HepG2 (cell line): Measurements from ENCODE around the gene AHCYL2. TPM values are rescaled to one million over a fixed set of nuclear protein-coding genes. Genes with fewer than 3 reads are reported as not detected.

ENCODE experiments used
- ARHGAP35 ChIP-seq: sonication (generic); formaldehyde crosslinking; IDR thresholded peaks from 2 replicates; pipeline ENCODE4 v1.9.0; 2022; ENCODE audit warnings: mild to moderate bottlenecking, inconsistent platforms, moderate library complexity, missing genetic modification reagents, borderline replicate concordance
- ATF7-NPFF ChIP-seq: sonication (generic); formaldehyde crosslinking; IDR thresholded peaks from 2 replicates; pipeline ENCODE4 v1.8.1; 2023; ENCODE audit warnings: mild to moderate bottlenecking, low read depth, missing genetic modification reagents, moderate library complexity
- ATRX ChIP-seq: sonication (generic); formaldehyde crosslinking; IDR thresholded peaks from 2 replicates; pipeline ENCODE4 v1.4.0; 2020; ENCODE audit warnings: missing genetic modification reagents, borderline replicate concordance
- CREB1 ChIP-seq, 2 experiments: fragments of 450-650 bp in 1 of 2; IDR thresholded peaks; 2 replicates each; pipeline ENCODE4 v1.6.1; 2016 to 2017; ENCODE audit warnings: control low read depth in 1 of 2, mild to moderate bottlenecking in 1 of 2, missing compliant biosample characterization in 1 of 2, missing genetic modification characterization in 1 of 2
- E2F1 ChIP-seq: sonication (generic); formaldehyde crosslinking; IDR thresholded peaks from 2 replicates; pipeline ENCODE4 v1.5.0; 2020; ENCODE audit warnings: missing genetic modification reagents
- ERF ChIP-seq: IDR thresholded peaks from 2 replicates; pipeline ENCODE4 v1.6.1; 2018; ENCODE audit warnings: missing biosample characterization, missing genetic modification reagents
- HNRNPUL1 ChIP-seq: fragments of 200-400 bp; formaldehyde crosslinking; IDR thresholded peaks from 2 replicates; pipeline ENCODE4 v1.6.1; 2017; ENCODE audit warnings: low read depth, mild to moderate bottlenecking, low read length, moderate library complexity
- MXI1 ChIP-seq: IDR thresholded peaks from 3 replicates; pipeline ENCODE4 v1.6.1; 2012; ENCODE audit warnings: low read depth, low read length, inconsistent platforms, borderline replicate concordance
- NR3C1 ChIP-seq: sonication (generic); formaldehyde crosslinking; IDR thresholded peaks from 2 replicates; pipeline ENCODE4 v1.4.0; 2020; ENCODE audit warnings: missing genetic modification reagents
- PAF1 ChIP-seq: IDR thresholded peaks from 2 replicates; pipeline ENCODE4 v1.6.1; 2016; ENCODE audit warnings: missing genetic modification reagents, missing compliant biosample characterization
- PCBP1 ChIP-seq: fragments of 200-400 bp; formaldehyde crosslinking; IDR thresholded peaks from 2 replicates; pipeline ENCODE4 v1.6.1; 2017; ENCODE audit warnings: mild to moderate bottlenecking, low read depth, low read length, borderline replicate concordance
- RAD21 ChIP-seq: fragments of 450-650 bp; formaldehyde crosslinking; IDR thresholded peaks from 2 replicates; pipeline ENCODE4 v1.5.0; 2020; ENCODE audit warnings: mild to moderate bottlenecking
- RXRB ChIP-seq: IDR thresholded peaks from 2 replicates; pipeline ENCODE4 v1.6.1; 2016; ENCODE audit warnings: borderline replicate concordance, missing genetic modification reagents, missing compliant biosample characterization
- SALL1 ChIP-seq: sonication (generic); formaldehyde crosslinking; IDR thresholded peaks from 2 replicates; pipeline ENCODE4 v1.8.0; 2022; ENCODE audit warnings: mild to moderate bottlenecking, missing genetic modification reagents
- SOX5 ChIP-seq: IDR thresholded peaks from 2 replicates; pipeline ENCODE4 v1.6.1; 2016; ENCODE audit warnings: borderline replicate concordance
- THAP11 ChIP-seq: IDR thresholded peaks from 2 replicates; pipeline ENCODE4 v1.6.1; 2016; ENCODE audit warnings: missing biosample characterization, missing genetic modification reagents
- TIGD3 ChIP-seq: sonication (generic); formaldehyde crosslinking; IDR thresholded peaks from 2 replicates; pipeline ENCODE4 v1.5.1; 2020; ENCODE audit warnings: mild to moderate bottlenecking, missing genetic modification reagents, borderline replicate concordance
- ZNF10 ChIP-seq: sonication (generic); formaldehyde crosslinking; IDR thresholded peaks from 2 replicates; pipeline ENCODE4 v1.4.0; 2020; ENCODE audit warnings: mild to moderate bottlenecking, low read depth, missing genetic modification reagents, borderline replicate concordance
- ZNF20 ChIP-seq: sonication (generic); formaldehyde crosslinking; IDR thresholded peaks from 2 replicates; pipeline ENCODE4 v1.4.0; 2020; ENCODE audit warnings: mild to moderate bottlenecking, moderate library complexity, missing genetic modification reagents
- ZNF225 ChIP-seq: sonication (generic); formaldehyde crosslinking; IDR thresholded peaks from 2 replicates; pipeline ENCODE4 v1.4.0; 2020; ENCODE audit warnings: mild to moderate bottlenecking, missing genetic modification reagents
- ZNF33B ChIP-seq: sonication (generic); formaldehyde crosslinking; IDR thresholded peaks from 2 replicates; pipeline ENCODE4 v1.5.1; 2020; ENCODE audit warnings: mild to moderate bottlenecking, missing genetic modification reagents
- ZNF747 ChIP-seq: sonication (generic); formaldehyde crosslinking; IDR thresholded peaks from 2 replicates; pipeline ENCODE4 v1.8.1; 2023; ENCODE audit warnings: missing genetic modification reagents, mild to moderate bottlenecking, borderline replicate concordance
- ZNF850 ChIP-seq: sonication (generic); formaldehyde crosslinking; conservative IDR thresholded peaks from 2 replicates; pipeline ENCODE4 v1.9.0; 2021; ENCODE audit warnings: mild to moderate bottlenecking, missing genetic modification reagents
- ZNF891 ChIP-seq: sonication (generic); formaldehyde crosslinking; IDR thresholded peaks from 2 replicates; pipeline ENCODE4 v1.5.0; 2020; ENCODE audit warnings: mild to moderate bottlenecking, missing genetic modification reagents
- ZSCAN20 ChIP-seq: sonication (generic); formaldehyde crosslinking; IDR thresholded peaks from 2 replicates; pipeline ENCODE4 v1.4.0; 2020; ENCODE audit warnings: missing genetic modification reagents, mild to moderate bottlenecking, borderline replicate concordance
- ZSCAN21 ChIP-seq: sonication (generic); formaldehyde crosslinking; IDR thresholded peaks from 2 replicates; pipeline ENCODE4 v1.8.0; 2022; ENCODE audit warnings: mild to moderate bottlenecking, missing genetic modification reagents, moderate library complexity, borderline replicate concordance
- ZSCAN30 ChIP-seq: sonication (generic); formaldehyde crosslinking; IDR thresholded peaks from 2 replicates; pipeline ENCODE4 v1.5.0; 2020; ENCODE audit warnings: mild to moderate bottlenecking, missing genetic modification reagents
- polyA plus RNA-seq, 8 experiments: library from polyadenylated mRNA; depleted of rRNA in 3 of 8; stranded (reverse) in 7 of 8; unstranded in 1 of 8; fragments of >200 nt; fragmentation: Illumina TruSeq in 4 of 8; extraction: Trizol in 4 of 8; gene quantifications; 2 replicates each; pipeline versions ENCODE4 v1.2.1 to v1.2.3, GENCODE V29; 2011 to 2016; ENCODE audit warnings: low read depth in 4 of 8, missing spikeins in 1 of 8, mixed read lengths in 1 of 8; ENCODE audit not compliant: insufficient read depth in 1 of 8
- total RNA-seq, 5 experiments: library from RNA; depleted of rRNA; stranded (reverse); fragments of >200 nt; fragmentation: Illumina TruSeq; extraction: Trizol; gene quantifications; 2 replicates each; pipeline ENCODE4 v1.2.3, GENCODE V29; 2016; ENCODE audit warnings: low read depth in 1 of 5

AHCYL2 gene
- total and polyA plus RNA-seq, 2 of the 13 experiments (the other 11 are each of a cell fraction or from before 2014, with no cell fraction given) = 9.5 to 14.7 TPM

GRCh38 chr7:129225206-129225930 is 538 bp downstream of the AHCYL2 start (continued):
- no peak for TF ChIP-seq ARHGAP35 (CRISPR knock-in tag)
- no peak for TF ChIP-seq PCBP1
- no peak for TF ChIP-seq E2F1
- TF ChIP-seq ATRX = no peak
- TF ChIP-seq ZSCAN20 (CRISPR knock-in tag) = 0 out of 2 replicates have a peak, but pooled peaks have one; percentile 5
- TF ChIP-seq RAD21 = peak; percentile 19; the same call in 1 of the 2 replicates
- peak; percentile 34; the same call in 1 of the 2 replicates for TF ChIP-seq SALL1 (CRISPR knock-in tag)
- TF ChIP-seq ERF (CRISPR knock-in tag) = no peak
- TF ChIP-seq THAP11 (CRISPR knock-in tag) = 0 out of 2 replicates have a peak, but pooled peaks have one; percentile 8
- TF ChIP-seq PAF1 (CRISPR knock-in tag) = no peak
- TF ChIP-seq HNRNPUL1 = no peak
- no peak for TF ChIP-seq NR3C1 (CRISPR knock-in tag)
- peak; percentile 64; the same call in 1 of the 2 replicates for TF ChIP-seq ZNF891 (CRISPR knock-in tag)
- no peak for TF ChIP-seq ZNF20 (CRISPR knock-in tag)
- no peak for TF ChIP-seq ZNF850
- TF ChIP-seq ZSCAN21 (CRISPR knock-in tag) = peak; percentile 60; the same call in 1 of the 2 replicates
- TF ChIP-seq ZNF33B (CRISPR knock-in tag) = no peak
- TF ChIP-seq ZSCAN30 (CRISPR knock-in tag) = no peak
- TF ChIP-seq TIGD3 = no peak
- TF ChIP-seq SOX5 (CRISPR knock-in tag) = 0 out of 2 replicates have a peak, but pooled peaks have one; percentile 4
- TF ChIP-seq ZNF10 (CRISPR knock-in tag) = no peak
- TF ChIP-seq RXRB (CRISPR knock-in tag) = no peak
- TF ChIP-seq ZNF225 = no peak
- 0 out of 2 replicates have a peak, but pooled peaks have one; percentile 34 for TF ChIP-seq ATF7-NPFF (CRISPR knock-in tag)
- no peak for TF ChIP-seq CREB1 (IDR thresholded peaks at IDR 0.05)
- no peak for TF ChIP-seq CREB1 (CRISPR knock-in tag; IDR thresholded peaks at IDR 0.05)
- 0 out of 2 replicates have a peak, but pooled peaks have one; percentile 21 for TF ChIP-seq ZNF747 (CRISPR knock-in tag)
- TF ChIP-seq MXI1 = no peak
